HepG2 (cell line): Measurements from ENCODE around the gene CDK13.

Experiments
- BCL6 ChIP-seq: IDR thresholded peaks from 2 replicates; pipeline ENCODE4 v1.6.1; 2016; ENCODE audit warnings: missing genetic modification reagents, missing compliant biosample characterization
- FOSL1 ChIP-seq: sonication (generic); formaldehyde crosslinking; IDR thresholded peaks from 2 replicates; pipeline ENCODE4 v1.9.0; 2021; ENCODE audit warnings: missing genetic modification reagents, borderline replicate concordance
- FOXP1 ChIP-seq, 2 experiments: fragments of 450-650 bp in 1 of 2; IDR thresholded peaks; 2 replicates each; pipeline ENCODE4 v1.6.1; 2017 to 2018; ENCODE audit warnings: antibody characterized with exemption in 1 of 2
- HINFP ChIP-seq: sonication (generic); formaldehyde crosslinking; IDR thresholded peaks from 2 replicates; pipeline ENCODE4 v1.4.0; 2020; ENCODE audit warnings: low read depth, mild to moderate bottlenecking, missing genetic modification reagents
- NFE2L2 ChIP-seq: fragments of 150-350 bp; IDR thresholded peaks from 2 replicates; pipeline ENCODE4 v1.6.1; 2014; ENCODE audit warnings: low read length
- SRF ChIP-seq: IDR thresholded peaks from 2 replicates; pipeline ENCODE4 v1.6.1; 2011; ENCODE audit warnings: mild to moderate bottlenecking, low read depth, low read length, moderate library complexity
- ZNF121 ChIP-seq: sonication (generic); formaldehyde crosslinking; IDR thresholded peaks from 2 replicates; pipeline ENCODE4 v1.5.0; 2020; ENCODE audit warnings: mild to moderate bottlenecking, missing genetic modification reagents
- ZNF512 ChIP-seq: sonication (generic); formaldehyde crosslinking; IDR thresholded peaks from 2 replicates; pipeline ENCODE4 v1.4.0; 2020; ENCODE audit warnings: mild to moderate bottlenecking, missing genetic modification reagents
- ZNF580 ChIP-seq: IDR thresholded peaks from 2 replicates; pipeline ENCODE4 v1.6.1; 2016; ENCODE audit warnings: low read depth, borderline replicate concordance

- TF ChIP-seq ZNF512 (CRISPR knock-in tag): no peak
- TF ChIP-seq HINFP (CRISPR knock-in tag): 0 out of 2 replicates have a peak, but pooled peaks have one; percentile 6
- no peak for TF ChIP-seq FOSL1 (CRISPR knock-in tag)
- no peak for TF ChIP-seq ZNF580 (CRISPR knock-in tag)
- no peak for TF ChIP-seq FOXP1 (IDR thresholded peaks at IDR 0.05)
- no peak for TF ChIP-seq FOXP1 (CRISPR knock-in tag; IDR thresholded peaks at IDR 0.05)
- TF ChIP-seq BCL6: no peak
- no peak for TF ChIP-seq SRF
- TF ChIP-seq ZNF121 (CRISPR knock-in tag): no peak
- no peak for TF ChIP-seq NFE2L2
These were observed 593 bp downstream of the CDK13 start for GRCh38 chr7:39950473-39951225.
